KMS-11 (cell line): ENCODE measurements around the gene SYPL1.

Experiments used
- H2AFZ ChIP-seq: fragments of 200-600 bp; sonication (generic); 2 replicates; pipeline ENCODE4 v1.6.1; 2016; ENCODE audit warnings: antibody characterized with exemption, mixed run types, low read depth
- H3K27ac ChIP-seq: fragments of 200-600 bp; sonication (generic); 2 replicates; pipeline ENCODE4 v1.6.1; 2016; ENCODE audit warnings: mild to moderate bottlenecking, mixed run types
- H3K27me3 ChIP-seq: fragments of 200-600 bp; sonication (generic); 2 replicates; pipeline ENCODE4 v1.6.1; 2017; ENCODE audit warnings: mild to moderate bottlenecking, low read depth, mixed run types, moderate library complexity; ENCODE audit not compliant: insufficient read depth
- H3K36me3 ChIP-seq: fragments of 200-600 bp; sonication (generic); 2 replicates; pipeline ENCODE4 v1.6.1; 2017; ENCODE audit warnings: mild to moderate bottlenecking, mixed run types; ENCODE audit not compliant: insufficient read depth
- H3K4me1 ChIP-seq: fragments of 200-600 bp; sonication (generic); 2 replicates; pipeline ENCODE4 v1.6.1; 2016; ENCODE audit warnings: mild to moderate bottlenecking, low read depth, mixed run types; ENCODE audit not compliant: poor library complexity, severe bottlenecking
- H3K4me2 ChIP-seq: fragments of 200-600 bp; sonication (generic); 2 replicates; pipeline ENCODE4 v1.7.0; 2016; ENCODE audit warnings: mild to moderate bottlenecking, mixed run types
- H3K4me3 ChIP-seq: fragments of 200-600 bp; sonication (generic); IDR thresholded peaks from 2 replicates; pipeline ENCODE4 v1.6.1; 2017; ENCODE audit warnings: low read depth, low read length, mixed read lengths; ENCODE audit not compliant: insufficient read depth
- H3K79me2 ChIP-seq: fragments of 200-600 bp; sonication (generic); 2 replicates; pipeline ENCODE4 v1.6.1; 2016; ENCODE audit warnings: low read depth, mixed run types; ENCODE audit not compliant: insufficient read depth
- H3K9ac ChIP-seq: fragments of 200-600 bp; sonication (generic); 2 replicates; pipeline ENCODE4 v1.6.1; 2016; ENCODE audit warnings: mild to moderate bottlenecking, mixed run types
- H4K20me1 ChIP-seq: fragments of 200-600 bp; sonication (generic); 2 replicates; pipeline ENCODE4 v1.6.1; 2016; ENCODE audit warnings: mild to moderate bottlenecking, mixed run types; ENCODE audit not compliant: insufficient read depth
- CTCF ChIP-seq: fragments of 200-600 bp; sonication (generic); conservative IDR thresholded peaks from 2 replicates; pipeline ENCODE4 v1.6.1; 2017; ENCODE audit warnings: low read depth, mild to moderate bottlenecking, antibody characterized with exemption, low read length, moderate library complexity, mixed read lengths

SYPL1 gene

DNA sequence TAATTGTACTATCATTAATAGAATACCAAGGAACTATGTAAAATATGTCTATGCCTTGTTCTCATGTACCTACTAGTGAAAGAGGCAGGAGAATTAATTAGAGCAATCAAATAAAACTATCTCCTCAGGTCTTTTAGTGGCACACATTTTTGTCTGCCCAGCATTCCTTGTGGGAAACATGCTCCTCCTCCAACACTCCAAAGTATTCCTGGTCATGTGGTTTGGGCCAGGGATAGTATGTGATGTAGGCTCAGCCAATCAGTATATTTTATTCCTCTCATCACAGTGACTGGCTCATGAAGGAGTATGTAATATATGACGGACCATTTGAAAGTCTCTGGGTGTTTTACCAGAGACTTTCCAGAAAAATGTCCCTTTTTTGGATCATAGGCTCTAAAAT is 16.7 kb upstream of the SYPL1 start:
- Histone ChIP-seq H4K20me1 (no peaks in the 10 kb centered on the region), H3K27me3 (no peaks in the 10 kb centered on the region), H3K27ac (no peak overlapping the region), H3K4me2 (no peak overlapping the region), H3K4me1 (no peaks in the 10 kb centered on the region), H3K36me3 (no peaks in the 10 kb centered on the region), H2AFZ (no peak overlapping the region), H3K9ac (no peak overlapping the region), H3K79me2 (no peaks in the 10 kb centered on the region), H3K4me3 (no peak overlapping the region)
- no peak for TF ChIP-seq CTCF

DNA sequence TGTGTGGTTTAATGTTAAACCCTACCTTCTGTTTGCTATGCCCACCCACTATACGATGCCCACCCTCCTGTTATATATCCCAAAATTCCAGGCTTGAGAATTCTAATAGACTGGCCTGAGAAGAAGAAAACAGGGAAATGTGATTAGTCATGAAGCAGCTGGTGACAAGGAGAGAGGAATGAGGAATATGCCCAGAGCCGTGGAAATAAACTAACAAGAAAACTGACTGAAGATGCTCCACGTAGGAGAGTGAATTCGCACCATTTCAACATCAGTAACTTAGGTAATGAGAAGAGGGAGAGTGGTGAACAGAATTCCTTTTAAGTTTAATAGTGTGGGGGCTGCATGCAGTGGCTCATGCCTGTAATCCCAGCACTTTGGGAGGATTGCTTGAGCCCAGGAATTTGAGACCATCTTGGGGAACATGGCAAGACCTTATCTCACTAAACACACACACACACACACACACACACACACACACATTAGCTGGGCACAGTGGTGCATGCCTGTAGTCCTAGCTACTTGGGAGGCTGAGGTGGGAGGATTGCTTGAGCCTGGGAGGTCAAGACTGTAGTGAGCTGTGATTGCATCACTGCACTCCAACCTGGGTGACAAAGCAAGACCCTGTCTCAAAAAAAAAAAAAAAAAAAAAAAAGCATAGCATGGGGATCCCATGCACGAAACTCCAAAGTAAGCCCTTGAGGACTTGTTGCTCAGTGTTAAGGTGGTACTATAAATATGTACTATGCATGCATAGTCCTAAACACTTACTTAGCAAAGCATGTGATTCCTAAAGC is 16.1 kb upstream of the SYPL1 start:
- no peak overlapping the region for H2AFZ ChIP-seq
- no peaks in the 10 kb centered on the region for H4K20me1 ChIP-seq
- no peaks in the 10 kb centered on the region for H3K79me2 ChIP-seq
- no peak overlapping the region for H3K4me2 ChIP-seq
- no peaks in the 10 kb centered on the region for H3K4me1 ChIP-seq
- no peak overlapping the region for H3K4me3 ChIP-seq
- H3K27me3 ChIP-seq = no peaks in the 10 kb centered on the region
- no peaks in the 10 kb centered on the region for H3K36me3 ChIP-seq
- no peak for TF ChIP-seq CTCF
- H3K9ac ChIP-seq = no peak overlapping the region
- H3K27ac ChIP-seq = no peak overlapping the region

DNA sequence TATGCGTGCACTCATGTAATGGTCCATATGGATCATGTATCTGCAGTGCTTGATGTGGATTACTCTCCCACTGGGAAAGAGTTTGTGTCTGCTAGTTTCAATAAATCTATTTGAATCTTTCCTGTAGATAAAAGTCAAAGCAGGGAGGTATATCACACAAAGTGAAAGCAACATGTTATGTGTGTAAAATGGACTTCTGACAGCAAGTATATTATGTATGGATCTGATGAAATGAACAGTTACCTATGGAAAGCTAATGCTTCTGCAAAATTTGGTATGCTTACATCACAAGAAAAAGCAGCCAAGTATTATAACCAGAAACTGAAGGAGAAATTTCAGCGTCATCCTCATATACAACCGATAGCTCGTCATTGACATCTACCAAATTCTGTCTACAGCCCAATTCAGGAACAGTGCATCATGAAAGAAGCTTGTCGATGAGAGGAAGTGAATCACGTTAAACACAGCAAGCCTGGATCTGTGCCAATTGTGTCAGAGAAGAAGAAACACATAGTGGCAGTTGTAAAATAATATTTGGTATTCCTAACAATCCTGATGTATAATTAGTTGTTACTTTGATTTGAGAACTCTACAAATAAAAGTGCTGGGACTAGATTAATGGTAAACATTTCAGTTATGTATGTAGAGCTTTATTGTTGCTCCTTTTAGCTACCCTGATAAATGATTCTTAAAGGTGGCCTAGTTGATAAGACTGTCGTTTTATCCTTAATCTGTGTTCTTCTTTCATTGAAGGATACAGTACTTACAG is 14.2 kb upstream of the SYPL1 start:
- Histone ChIP-seq H3K36me3 (no peaks in the 10 kb centered on the region), H3K9ac (no peak overlapping the region), H3K4me2 (no peak overlapping the region), H4K20me1 (no peaks in the 10 kb centered on the region), H3K79me2 (no peaks in the 10 kb centered on the region), H3K27ac (no peak overlapping the region), H3K4me3 (no peak overlapping the region), H2AFZ (no peak overlapping the region), H3K4me1 (no peaks in the 10 kb centered on the region), H3K27me3 (no peaks in the 10 kb centered on the region)
- TF ChIP-seq CTCF = no peak

GRCh38 chr7:106125417-106125816 is 13.3 kb upstream of the SYPL1 start:
- Histone ChIP-seq H3K27ac (no peak overlapping the region), H2AFZ (no peak overlapping the region), H3K79me2 (no peaks in the 10 kb centered on the region)

More at GRCh38 chr7:106125417-106125816, 13.3 kb upstream of the SYPL1 start:
- Histone ChIP-seq H4K20me1 (no peaks in the 10 kb centered on the region), H3K9ac (no peak overlapping the region), H3K36me3 (no peaks in the 10 kb centered on the region), H3K4me2 (no peak overlapping the region), H3K4me3 (no peak overlapping the region), H3K4me1 (no peaks in the 10 kb centered on the region), H3K27me3 (no peaks in the 10 kb centered on the region)
- TF ChIP-seq CTCF = no peak
